ENCODE results near the gene PDE8B.

Gene PDE8B

DNA sequence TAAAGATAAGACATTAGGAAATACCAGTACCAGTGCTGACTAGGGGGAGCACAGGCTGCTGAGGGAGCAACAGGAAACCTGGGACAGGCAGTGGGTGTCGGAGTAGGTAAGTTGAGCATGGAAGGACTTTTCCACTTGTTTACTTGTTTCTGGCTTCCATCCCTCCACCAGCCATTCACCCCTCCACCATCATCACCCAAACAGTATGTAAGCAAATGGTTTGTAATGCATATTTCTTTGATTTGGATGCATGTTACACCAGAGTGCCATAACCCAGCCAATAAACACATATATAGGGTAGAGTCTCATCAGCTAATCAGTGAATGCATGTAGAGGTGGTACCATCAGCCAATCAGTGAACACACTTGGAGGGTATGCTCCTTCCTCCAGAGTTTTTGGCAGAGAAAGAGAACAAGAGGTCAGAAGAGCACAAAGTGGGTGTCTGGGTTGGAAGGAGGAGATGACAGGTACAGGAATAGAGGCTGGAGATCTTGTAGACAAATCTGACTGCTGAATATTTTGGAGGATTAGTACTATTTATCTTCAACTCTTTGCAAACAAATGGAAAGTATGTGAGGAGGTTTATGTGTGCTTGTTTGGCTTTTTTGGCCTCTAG is 37.7 kb upstream of the PDE8B start:
- TF ChIP-seq EGR1 (IDR thresholded peaks at IDR 0.05) = no peak
- no peak for TF ChIP-seq TCF12 (IDR thresholded peaks at IDR 0.05; ENCODE audit: low read depth)
- no peak for TF ChIP-seq CREB1 (IDR thresholded peaks at IDR 0.05; ENCODE audit: low read depth)
- no peak for TF ChIP-seq FOXM1 (IDR thresholded peaks at IDR 0.05; ENCODE audit: borderline replicate concordance, low read depth)
- TF ChIP-seq, protein P1, sequence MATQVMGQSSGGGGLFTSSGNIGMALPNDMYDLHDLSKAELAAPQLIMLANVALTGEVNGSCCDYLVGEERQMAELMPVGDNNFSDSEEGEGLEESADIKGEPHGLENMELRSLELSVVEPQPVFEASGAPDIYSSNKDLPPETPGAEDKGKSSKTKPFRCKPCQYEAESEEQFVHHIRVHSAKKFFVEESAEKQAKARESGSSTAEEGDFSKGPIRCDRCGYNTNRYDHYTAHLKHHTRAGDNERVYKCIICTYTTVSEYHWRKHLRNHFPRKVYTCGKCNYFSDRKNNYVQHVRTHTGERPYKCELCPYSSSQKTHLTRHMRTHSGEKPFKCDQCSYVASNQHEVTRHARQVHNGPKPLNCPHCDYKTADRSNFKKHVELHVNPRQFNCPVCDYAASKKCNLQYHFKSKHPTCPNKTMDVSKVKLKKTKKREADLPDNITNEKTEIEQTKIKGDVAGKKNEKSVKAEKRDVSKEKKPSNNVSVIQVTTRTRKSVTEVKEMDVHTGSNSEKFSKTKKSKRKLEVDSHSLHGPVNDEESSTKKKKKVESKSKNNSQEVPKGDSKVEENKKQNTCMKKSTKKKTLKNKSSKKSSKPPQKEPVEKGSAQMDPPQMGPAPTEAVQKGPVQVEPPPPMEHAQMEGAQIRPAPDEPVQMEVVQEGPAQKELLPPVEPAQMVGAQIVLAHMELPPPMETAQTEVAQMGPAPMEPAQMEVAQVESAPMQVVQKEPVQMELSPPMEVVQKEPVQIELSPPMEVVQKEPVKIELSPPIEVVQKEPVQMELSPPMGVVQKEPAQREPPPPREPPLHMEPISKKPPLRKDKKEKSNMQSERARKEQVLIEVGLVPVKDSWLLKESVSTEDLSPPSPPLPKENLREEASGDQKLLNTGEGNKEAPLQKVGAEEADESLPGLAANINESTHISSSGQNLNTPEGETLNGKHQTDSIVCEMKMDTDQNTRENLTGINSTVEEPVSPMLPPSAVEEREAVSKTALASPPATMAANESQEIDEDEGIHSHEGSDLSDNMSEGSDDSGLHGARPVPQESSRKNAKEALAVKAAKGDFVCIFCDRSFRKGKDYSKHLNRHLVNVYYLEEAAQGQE (IDR thresholded peaks at IDR 0.05; ENCODE audit: low read depth) = no peak

GRCh38 chr5:77174526-77174925 is 36.0 kb upstream of the PDE8B start:
- TF ChIP-seq CEBPB (IDR thresholded peaks at IDR 0.05) = no peak
- TF ChIP-seq FOXM1 (IDR thresholded peaks at IDR 0.05; ENCODE audit: borderline replicate concordance, low read depth) = no peak
- TF ChIP-seq, protein P2, sequence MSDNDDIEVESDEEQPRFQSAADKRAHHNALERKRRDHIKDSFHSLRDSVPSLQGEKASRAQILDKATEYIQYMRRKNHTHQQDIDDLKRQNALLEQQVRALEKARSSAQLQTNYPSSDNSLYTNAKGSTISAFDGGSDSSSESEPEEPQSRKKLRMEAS (IDR thresholded peaks at IDR 0.05) = no peak
- no peak for TF ChIP-seq YY1 (IDR thresholded peaks at IDR 0.05; ENCODE audit: low read depth)
- TF ChIP-seq NFIC (IDR thresholded peaks at IDR 0.05) = no peak

DNA sequence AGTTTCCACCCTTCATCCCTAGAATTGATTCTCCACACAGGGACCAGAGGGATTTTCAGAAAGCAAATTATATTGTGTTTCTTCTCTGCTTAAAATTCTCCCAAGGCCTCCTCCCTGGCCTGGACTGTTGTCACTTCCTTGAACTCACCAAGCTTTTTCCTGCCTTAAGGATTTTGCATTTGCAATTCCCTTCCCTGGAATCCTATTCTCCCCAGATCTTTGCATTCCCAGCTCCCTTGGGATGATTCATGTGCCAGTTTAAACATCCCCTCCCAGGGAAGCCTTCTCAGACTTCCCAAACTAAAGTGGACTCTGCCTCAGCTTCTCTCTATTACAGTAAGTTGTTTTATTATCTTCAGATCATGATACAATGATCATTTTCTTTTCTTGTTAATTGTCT is 35.2 kb upstream of the PDE8B start:
- no peak for TF ChIP-seq TEAD4 (IDR thresholded peaks at IDR 0.05)
- no peak for TF ChIP-seq TCF12 (IDR thresholded peaks at IDR 0.05; ENCODE audit: low read depth)
- TF ChIP-seq, protein P2 (IDR thresholded peaks at IDR 0.05) = no peak

- TF ChIP-seq FOXM1 (IDR thresholded peaks at IDR 0.05; ENCODE audit: borderline replicate concordance, low read depth) (no peak), RAD21 (IDR thresholded peaks at IDR 0.05; ENCODE audit: low read depth) (no peak), NFIC (IDR thresholded peaks at IDR 0.05) (no peak), TEAD4 (IDR thresholded peaks at IDR 0.05) (no peak), EGR1 (IDR thresholded peaks at IDR 0.05) (no peak), ZBTB7A (IDR thresholded peaks at IDR 0.05; ENCODE audit: low read depth) (no peak), CREB1 (IDR thresholded peaks at IDR 0.05; ENCODE audit: low read depth) (no peak), USF1 (IDR thresholded peaks at IDR 0.05) (no peak), CEBPB (IDR thresholded peaks at IDR 0.05) (no peak)
- TF ChIP-seq, protein P2 (IDR thresholded peaks at IDR 0.05) = no peak
- TF ChIP-seq, protein P1 (IDR thresholded peaks at IDR 0.05; ENCODE audit: low read depth) = no peak
Observed at GRCh38 chr5:77176429-77176828, 34.1 kb upstream of the PDE8B start.

GRCh38 chr5:77177576-77177975 is 32.9 kb upstream of the PDE8B start:
- TF ChIP-seq FOXM1 (IDR thresholded peaks at IDR 0.05; ENCODE audit: borderline replicate concordance, low read depth) (no peak), USF1 (IDR thresholded peaks at IDR 0.05) (no peak), EP300 (IDR thresholded peaks at IDR 0.05; ENCODE audit: borderline replicate concordance) (no peak), TAF1 (IDR thresholded peaks at IDR 0.05; ENCODE audit: low read depth) (no peak), TCF12 (IDR thresholded peaks at IDR 0.05; ENCODE audit: low read depth) (no peak), TEAD4 (IDR thresholded peaks at IDR 0.05) (no peak), RAD21 (IDR thresholded peaks at IDR 0.05; ENCODE audit: low read depth) (no peak), YY1 (IDR thresholded peaks at IDR 0.05; ENCODE audit: low read depth) (no peak), NFIC (IDR thresholded peaks at IDR 0.05) (no peak), ZBTB7A (IDR thresholded peaks at IDR 0.05; ENCODE audit: low read depth) (no peak), CREB1 (IDR thresholded peaks at IDR 0.05; ENCODE audit: low read depth) (no peak), CEBPB (IDR thresholded peaks at IDR 0.05) (no peak), EGR1 (IDR thresholded peaks at IDR 0.05) (no peak)
- TF ChIP-seq, protein P2 (IDR thresholded peaks at IDR 0.05) = no peak
- TF ChIP-seq, protein P1 (IDR thresholded peaks at IDR 0.05; ENCODE audit: low read depth) = no peak

Measured in Ishikawa (cell line).